CD8-positive, alpha-beta memory T cell (primary cell): Measurements from ENCODE around the gene MYPN. TPM values are rescaled to one million over a fixed set of nuclear protein-coding genes. Genes with fewer than 3 reads are reported as not detected.
A peak's percentile ranks its signal among the peaks of the same experiment; 100 is the strongest.

Experiments
- CTCF ChIA-PET: fragments of 350-600 bp; sonication (Branson Sonifier 250); formaldehyde crosslinking; loops from one replicate; lab custom pipeline; 2021; ENCODE audit warnings: antibody characterized with exemption; lab: Charles Lee
- POLR2A ChIA-PET: fragments of 350-600 bp; sonication (Branson Sonifier 250); formaldehyde crosslinking; loops from one replicate; lab custom pipeline; 2021; ENCODE audit warnings: antibody characterized with exemption; lab: Charles Lee
- DNase-seq, 5 donors: peaks; one replicate each; pipeline versions ENCODE4 v3.0.0 to v3.0.0-alpha.2; 2020 to 2022; ENCODE audit warnings: mixed read lengths in 1 of 5
- H3K27ac ChIP-seq: one replicate; pipeline ENCODE4 v1.7.0; 2013; ENCODE audit warnings: low read depth, mild to moderate bottlenecking, low read length, moderate library complexity
- H3K27me3 ChIP-seq: 2 replicates; pipeline ENCODE4 v1.7.0; 2013; ENCODE audit warnings: low read length, mild to moderate bottlenecking; ENCODE audit not compliant: insufficient read depth, poor library complexity, severe bottlenecking
- H3K36me3 ChIP-seq: 2 replicates; pipeline ENCODE4 v1.7.0; 2013; ENCODE audit warnings: mild to moderate bottlenecking, low read length, moderate library complexity; ENCODE audit not compliant: insufficient read depth
- H3K4me1 ChIP-seq: 2 replicates; pipeline ENCODE4 v1.7.0; 2013; ENCODE audit warnings: mild to moderate bottlenecking, low read length, moderate library complexity; ENCODE audit not compliant: insufficient read depth
- H3K4me3 ChIP-seq: 2 replicates; pipeline ENCODE4 v1.7.0; 2013; ENCODE audit warnings: mild to moderate bottlenecking, low read length
- H3K9me3 ChIP-seq: 2 replicates; pipeline ENCODE4 v1.7.0; 2013; ENCODE audit warnings: mild to moderate bottlenecking, low read length
- H3K27ac Mint-ChIP-seq, 8 donors: one replicate each; pipeline ENCODE4 v1.8.0; 2020 to 2021; ENCODE audit warnings: mixed read lengths in 8 of 8, mild to moderate bottlenecking in 6 of 8, inconsistent platforms in 3 of 8, moderate library complexity in 3 of 8
- H3K27me3 Mint-ChIP-seq, 2 donors: one replicate each; pipeline ENCODE4 v1.8.0; 2020 to 2021; ENCODE audit warnings: mixed read lengths in 2 of 2, mild to moderate bottlenecking in 1 of 2, moderate library complexity in 1 of 2
- H3K36me3 Mint-ChIP-seq, 3 donors: one replicate each; pipeline ENCODE4 v1.8.0; 2020 to 2021; ENCODE audit warnings: mixed read lengths in 3 of 3, inconsistent platforms in 1 of 3, mild to moderate bottlenecking in 1 of 3
- H3K4me1 Mint-ChIP-seq, 3 donors: one replicate each; pipeline ENCODE4 v1.8.0; 2020 to 2021; ENCODE audit warnings: mixed read lengths in 3 of 3, inconsistent platforms in 1 of 3, mild to moderate bottlenecking in 1 of 3
- H3K4me3 Mint-ChIP-seq, 7 donors: one replicate each; pipeline ENCODE4 v1.8.0; 2020 to 2021; ENCODE audit warnings: mixed read lengths in 7 of 7, mild to moderate bottlenecking in 6 of 7, moderate library complexity in 4 of 7, inconsistent platforms in 2 of 7
- H3K9me3 Mint-ChIP-seq, 5 donors: one replicate each; pipeline ENCODE4 v1.8.0; 2020 to 2022; ENCODE audit warnings: mixed read lengths in 5 of 5, mild to moderate bottlenecking in 3 of 5, moderate library complexity in 2 of 5, inconsistent platforms in 1 of 5
- polyA plus RNA-seq: library from polyadenylated mRNA; unstranded; fragments of 300-500 nt; fragmentation: Illumina TruSeq; gene quantifications from one replicate; pipeline ENCODE4 v1.2.3, GENCODE V29; 2021
- total RNA-seq, 2 experiments: library from RNA; stranded (reverse); gene quantifications; one replicate each; pipeline ENCODE4 v1.2.3, GENCODE V29; 2021

MYPN gene
- total and polyA plus RNA-seq, 3 experiments from 2014 or later: not detected

- ChIA-PET POLR2A (no interaction called here), CTCF (no interaction called here)
- Histone ChIP-seq H3K4me3 (no peak overlapping the region), H3K27ac (no peak overlapping the region), H3K4me1 (no peaks in the 10 kb centered on the region), H3K27me3 (no peaks in the 10 kb centered on the region), H3K9me3 (no peaks in the 10 kb centered on the region), H3K36me3 (no peaks in the 10 kb centered on the region)
- no peak for DNase-seq
- peaks cover 2 to 3% of the 10 kb centered on the region in 2 donors for H3K27me3 Mint-ChIP-seq
- no peaks in the 10 kb centered on the region for H3K36me3 Mint-ChIP-seq
- H3K4me3 Mint-ChIP-seq: no peak overlapping the region
- H3K27ac Mint-ChIP-seq: no peak overlapping the region
- peaks cover 0 to 2% (median 0%) of the 10 kb centered on the region in 5 donors for H3K9me3 Mint-ChIP-seq
- H3K4me1 Mint-ChIP-seq: no peaks in the 10 kb centered on the region
Measured at GRCh38 chr10:68167586-68168189, 58.4 kb downstream of the MYPN start.

- no peak overlapping the region for H3K27ac ChIP-seq
- CTCF ChIA-PET: no interaction called here
- H3K4me3 Mint-ChIP-seq: no peak overlapping the region
- no peaks in the 10 kb centered on the region for H3K36me3 ChIP-seq
- no peaks in the 10 kb centered on the region for H3K36me3 Mint-ChIP-seq
- no peaks in the 10 kb centered on the region for H3K4me1 ChIP-seq
- H3K9me3 Mint-ChIP-seq: peaks cover 0 to 2% (median 0%) of the 10 kb centered on the region in 5 donors
- no peaks in the 10 kb centered on the region for H3K4me1 Mint-ChIP-seq
- no peak for DNase-seq
- H3K27ac Mint-ChIP-seq: no peak overlapping the region
- peaks cover 1 to 7% of the 10 kb centered on the region in 2 donors for H3K27me3 Mint-ChIP-seq
- H3K4me3 ChIP-seq: no peak overlapping the region
- H3K9me3 ChIP-seq: no peaks in the 10 kb centered on the region
- no peaks in the 10 kb centered on the region for H3K27me3 ChIP-seq
- POLR2A ChIA-PET: no interaction called here
Measured at GRCh38 chr10:68171539-68172080, 62.3 kb downstream of the MYPN start.

GRCh38 chr10:68172324-68172723 lies 63.0 kb downstream of the MYPN start:
- no peaks in the 10 kb centered on the region for H3K36me3 ChIP-seq
- H3K4me3 Mint-ChIP-seq: no peak overlapping the region
- no peaks in the 10 kb centered on the region for H3K4me1 Mint-ChIP-seq
- H3K27ac ChIP-seq: no peak overlapping the region
- H3K36me3 Mint-ChIP-seq: no peaks in the 10 kb centered on the region
- no peak overlapping the region for H3K27ac Mint-ChIP-seq
- no peaks in the 10 kb centered on the region for H3K9me3 ChIP-seq
- ChIA-PET POLR2A (no interaction called here), CTCF (no interaction called here)
- no peak for DNase-seq
- no peaks in the 10 kb centered on the region for H3K4me1 ChIP-seq
- H3K27me3 Mint-ChIP-seq: peaks cover 1 to 7% of the 10 kb centered on the region in 2 donors
- H3K27me3 ChIP-seq: no peaks in the 10 kb centered on the region
- H3K4me3 ChIP-seq: no peak overlapping the region
- H3K9me3 Mint-ChIP-seq: peaks cover 0 to 2% (median 0%) of the 10 kb centered on the region in 5 donors

- Mint-ChIP-seq H3K4me1 (no peaks in the 10 kb centered on the region), H3K27me3 (peaks cover 1 to 4% of the 10 kb centered on the region in 2 donors), H3K36me3 (no peaks in the 10 kb centered on the region), H3K27ac (no peak overlapping the region), H3K9me3 (no peaks in the 10 kb centered on the region), H3K4me3 (no peak overlapping the region)
- POLR2A ChIA-PET: no interaction called here
- CTCF ChIA-PET: no interaction called here
- Histone ChIP-seq H3K9me3 (no peaks in the 10 kb centered on the region), H3K4me1 (no peaks in the 10 kb centered on the region), H3K4me3 (no peak overlapping the region), H3K36me3 (no peaks in the 10 kb centered on the region), H3K27ac (no peak overlapping the region), H3K27me3 (no peaks in the 10 kb centered on the region)
- DNase-seq: no peak
Measured at GRCh38 chr10:68175949-68176348, 66.7 kb downstream of the MYPN start.

- Mint-ChIP-seq H3K4me1 (no peaks in the 10 kb centered on the region), H3K27ac (no peak overlapping the region), H3K27me3 (peaks cover 4 to 8% of the 10 kb centered on the region in 2 donors), H3K4me3 (no peak overlapping the region), H3K9me3 (no peaks in the 10 kb centered on the region), H3K36me3 (no peaks in the 10 kb centered on the region)
- H3K4me3 ChIP-seq: no peak overlapping the region
- no peaks in the 10 kb centered on the region for H3K9me3 ChIP-seq
- H3K27me3 ChIP-seq: no peaks in the 10 kb centered on the region
- DNase-seq: no peak
- H3K27ac ChIP-seq: no peak overlapping the region
- H3K36me3 ChIP-seq: no peaks in the 10 kb centered on the region
- POLR2A ChIA-PET: interaction anchor here (0.6 kb wide), 2 partner anchors 40 to 328 kb away, joined by 3 to 5 read pairs; no protein-coding TSS in a partner anchor
- CTCF ChIA-PET: no interaction called here
- H3K4me1 ChIP-seq: no peaks in the 10 kb centered on the region
Measured at GRCh38 chr10:68176797-68177196, 67.5 kb downstream of the MYPN start.

- no peaks in the 10 kb centered on the region for H3K4me1 Mint-ChIP-seq
- H3K36me3 Mint-ChIP-seq: no peaks in the 10 kb centered on the region
- H3K4me1 ChIP-seq: no peaks in the 10 kb centered on the region
- peaks cover 4 to 13% of the 10 kb centered on the region in 2 donors for H3K27me3 Mint-ChIP-seq
- no peaks in the 10 kb centered on the region for H3K9me3 Mint-ChIP-seq
- no peak overlapping the region for H3K27ac ChIP-seq
- CTCF ChIA-PET: no interaction called here
- no peak for DNase-seq
- H3K9me3 ChIP-seq: no peaks in the 10 kb centered on the region
- H3K4me3 Mint-ChIP-seq: no peak overlapping the region
- no peak overlapping the region for H3K27ac Mint-ChIP-seq
- POLR2A ChIA-PET: no interaction called here
- no peak overlapping the region for H3K4me3 ChIP-seq
- no peaks in the 10 kb centered on the region for H3K27me3 ChIP-seq
- H3K36me3 ChIP-seq: no peaks in the 10 kb centered on the region
Measured at GRCh38 chr10:68178592-68178991, 69.3 kb downstream of the MYPN start.

GRCh38 chr10:68179016-68179415 lies 69.7 kb downstream of the MYPN start:
- no peaks in the 10 kb centered on the region for H3K27me3 ChIP-seq
- no peaks in the 10 kb centered on the region for H3K4me1 ChIP-seq
- no peak overlapping the region for H3K4me3 Mint-ChIP-seq
- H3K9me3 Mint-ChIP-seq: no peaks in the 10 kb centered on the region
- no peak overlapping the region for H3K27ac ChIP-seq
- no peak for DNase-seq
- no peak overlapping the region for H3K27ac Mint-ChIP-seq
- CTCF ChIA-PET: no interaction called here
- H3K4me1 Mint-ChIP-seq: no peaks in the 10 kb centered on the region
- POLR2A ChIA-PET: no interaction called here
- H3K36me3 ChIP-seq: no peaks in the 10 kb centered on the region
- H3K36me3 Mint-ChIP-seq: no peaks in the 10 kb centered on the region
- peaks cover 4 to 12% of the 10 kb centered on the region in 2 donors for H3K27me3 Mint-ChIP-seq
- H3K4me3 ChIP-seq: no peak overlapping the region
- H3K9me3 ChIP-seq: no peaks in the 10 kb centered on the region

- Histone ChIP-seq H3K9me3 (no peaks in the 10 kb centered on the region), H3K27ac (no peak overlapping the region), H3K36me3 (no peaks in the 10 kb centered on the region), H3K27me3 (no peaks in the 10 kb centered on the region), H3K4me1 (no peaks in the 10 kb centered on the region), H3K4me3 (no peak overlapping the region)
- Mint-ChIP-seq H3K27ac (peak overlapping the region in 1 of 8 donors; percentile 57), H3K4me3 (peak overlapping the region in 1 of 7 donors; percentile 23), H3K4me1 (no peaks in the 10 kb centered on the region), H3K27me3 (peaks cover 6 to 18% of the 10 kb centered on the region in 2 donors), H3K9me3 (no peaks in the 10 kb centered on the region), H3K36me3 (no peaks in the 10 kb centered on the region)
- ChIA-PET CTCF (interaction anchor here (0.7 kb wide), 1 partner anchor 24 kb away, joined by 3 read pairs; no protein-coding TSS in a partner anchor), POLR2A (no interaction called here)
- DNase-seq: no peak
Measured at GRCh38 chr10:68180490-68180889, 71.2 kb downstream of the MYPN start.
